SKM-1 (cell line): ENCODE data around the gene GALC.

ENCODE experiments used
- DNase-seq: peaks from one replicate; lab custom pipeline; 2025; ENCODE audit not compliant: unreplicated experiment; lab: John Stamatoyannopoulos, UW

GALC gene

DNA sequence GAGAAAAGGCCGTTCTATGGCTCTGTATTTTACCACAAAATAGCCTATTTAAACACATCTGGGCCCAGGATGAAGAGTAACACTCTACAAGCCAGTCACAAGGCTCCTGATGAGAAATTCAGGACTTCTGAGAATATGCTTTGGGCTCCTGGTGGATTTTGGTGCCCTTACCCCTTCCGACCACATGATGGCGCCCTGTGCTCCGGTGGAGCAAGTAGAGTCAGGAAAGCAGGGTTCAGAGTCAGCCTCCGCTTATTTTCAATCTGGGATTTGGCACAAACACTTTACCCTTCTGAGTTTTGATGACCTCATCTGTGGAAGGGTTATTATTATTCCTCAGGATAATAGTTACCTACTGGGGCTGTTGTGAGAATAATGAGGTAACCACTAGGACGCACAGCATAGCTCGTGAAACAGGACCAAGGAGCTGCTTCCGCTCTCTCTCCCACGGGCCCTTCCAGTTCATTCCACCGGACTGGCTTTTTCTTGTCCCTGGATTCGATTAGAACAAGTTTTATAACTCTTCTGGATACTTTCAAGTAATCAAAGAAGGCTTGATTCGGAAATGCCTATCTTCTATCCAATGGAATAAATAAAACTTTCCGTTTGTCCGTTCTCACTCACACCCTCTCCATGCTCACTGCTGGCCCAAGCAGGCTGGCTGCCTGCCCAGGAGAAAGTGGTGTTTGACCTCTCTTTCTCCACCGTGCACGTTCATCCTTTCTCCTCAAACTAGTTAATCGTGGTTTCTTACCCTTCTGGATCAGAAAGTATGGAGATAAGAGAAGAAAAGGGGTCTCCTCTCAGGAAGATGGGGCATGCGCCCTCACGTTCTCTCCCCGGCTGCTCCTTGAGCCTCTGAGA, 104.6 kb downstream of the GALC start:
- DNase-seq: no peak

DNA sequence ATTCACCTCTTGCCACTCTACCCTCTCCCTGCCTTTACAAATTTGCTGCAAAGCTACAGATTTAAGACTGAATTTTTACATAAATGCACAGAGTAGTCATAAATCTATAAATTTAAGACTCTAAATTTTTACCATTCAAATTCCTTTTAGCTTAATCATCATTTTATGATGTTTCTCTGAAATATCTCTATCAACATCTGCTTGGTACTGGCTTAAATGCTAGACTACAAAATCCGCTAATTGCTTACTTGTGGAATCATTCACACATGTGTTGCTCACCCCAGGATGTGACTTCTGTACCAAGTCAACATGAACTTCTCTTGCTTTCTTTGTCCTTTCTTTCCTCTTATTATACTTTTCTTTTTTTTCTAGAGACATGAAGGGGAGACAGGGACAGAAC, 109.2 kb downstream of the GALC start:
- no peak for DNase-seq
